SK-N-SH (cell line): ENCODE measurements around the gene ZNF23.

Experiments
- CHD2 ChIP-seq: fragments of 150-350 bp; IDR thresholded peaks from 2 replicates; pipeline ENCODE4 v1.6.1; 2018; ENCODE audit warnings: low read length; ENCODE audit not compliant: partially characterized antibody
- CTCF ChIP-seq: fragments of 200-600 bp; sonication (generic); IDR thresholded peaks from 2 replicates; pipeline ENCODE4 v1.6.1; 2017; ENCODE audit warnings: antibody characterized with exemption, mild to moderate bottlenecking, moderate library complexity
- EP300 ChIP-seq, 2 experiments: IDR thresholded peaks; 2 replicates each; pipeline versions ENCODE4 v1.4.0 to v1.6.1; 2012; ENCODE audit warnings: borderline replicate concordance in 1 of 2, low read depth in 1 of 2, low read length in 1 of 2
- POLR2AphosphoS5 ChIP-seq: IDR thresholded peaks from 2 replicates; pipeline ENCODE4 v1.6.1; 2012; ENCODE audit warnings: low read depth, low read length
- REST ChIP-seq: IDR thresholded peaks from 2 replicates; pipeline ENCODE4 v1.6.1; 2012; ENCODE audit warnings: mild to moderate bottlenecking, low read depth, low read length, moderate library complexity

DNA sequence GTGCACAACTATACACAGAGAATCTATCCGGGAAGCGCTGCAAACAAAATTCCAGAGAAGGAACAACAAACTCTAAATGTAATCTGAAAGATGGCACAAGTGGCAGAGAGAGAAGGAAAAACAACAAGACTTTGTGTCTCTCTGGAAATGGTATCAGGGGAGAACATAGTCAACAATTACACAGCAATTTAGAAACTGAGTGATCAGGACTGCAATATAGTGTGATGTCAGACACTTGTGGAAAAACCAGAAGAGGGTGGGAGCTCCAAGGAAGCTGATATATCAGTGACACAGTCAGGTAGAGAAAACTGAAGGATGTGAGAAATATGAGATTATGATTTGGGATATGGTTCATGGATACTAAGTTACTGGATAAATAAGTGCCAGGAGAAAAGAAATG lies 18.9 kb upstream of the ZNF23 start:
- no peak for TF ChIP-seq CTCF
- no peak for TF ChIP-seq CHD2
- no peak for TF ChIP-seq EP300 (IDR thresholded peaks at IDR 0.05; ENCODE audit: borderline replicate concordance in 1 of 2, low read depth in 1 of 2, low read length in 1 of 2)
- no peak for TF ChIP-seq POLR2AphosphoS5
- TF ChIP-seq REST, result no peak
